IPS-18c (cell line): ENCODE results near the gene GTF2A1.

Source experiments
- H3K4me3 ChIP-seq: 2 replicates; pipeline ENCODE4 v1.7.0; 2013; ENCODE audit warnings: low read depth, mild to moderate bottlenecking, low read length, moderate library complexity; ENCODE audit not compliant: insufficient read depth
- H3K9me3 ChIP-seq: one replicate; pipeline ENCODE4 v1.6.1; 2013; ENCODE audit warnings: mild to moderate bottlenecking, low read length, moderate library complexity; ENCODE audit not compliant: control insufficient read depth, insufficient read depth

GTF2A1 gene

GRCh38 chr14:81205639-81206038, 15.1 kb downstream of the GTF2A1 start:
- H3K9me3 ChIP-seq: peaks cover 2% of the 10 kb centered on the region

GRCh38 chr14:81200054-81200453, 20.7 kb downstream of the GTF2A1 start:
- H3K9me3 ChIP-seq: no peaks in the 10 kb centered on the region

More at GRCh38 chr14:81205639-81206038, 15.1 kb downstream of the GTF2A1 start:
- H3K4me3 ChIP-seq: no peak overlapping the region

GRCh38 chr14:81199084-81199483, 21.7 kb downstream of the GTF2A1 start:
- H3K4me3 ChIP-seq: no peak overlapping the region
- H3K9me3 ChIP-seq: no peaks in the 10 kb centered on the region

More at GRCh38 chr14:81200054-81200453, 20.7 kb downstream of the GTF2A1 start:
- H3K4me3 ChIP-seq: no peak overlapping the region

GRCh38 chr14:81198651-81199050, 22.1 kb downstream of the GTF2A1 start:
- no peak overlapping the region for H3K4me3 ChIP-seq
- no peaks in the 10 kb centered on the region for H3K9me3 ChIP-seq

- no peaks in the 10 kb centered on the region for H3K9me3 ChIP-seq
- no peak overlapping the region for H3K4me3 ChIP-seq
Measured at GRCh38 chr14:81193924-81194633, 26.7 kb downstream of the GTF2A1 start.

- Histone ChIP-seq H3K4me3 (no peak overlapping the region), H3K9me3 (no peaks in the 10 kb centered on the region)
Measured at GRCh38 chr14:81192594-81192993, 28.2 kb downstream of the GTF2A1 start.

- Histone ChIP-seq H3K9me3 (no peaks in the 10 kb centered on the region), H3K4me3 (no peak overlapping the region)
Measured at GRCh38 chr14:81187832-81188522, 32.8 kb downstream of the GTF2A1 start.

- H3K9me3 ChIP-seq: no peaks in the 10 kb centered on the region
- no peak overlapping the region for H3K4me3 ChIP-seq
Measured at GRCh38 chr14:81179631-81180030, 41.1 kb downstream of the GTF2A1 start.

- Histone ChIP-seq H3K9me3 (no peaks in the 10 kb centered on the region), H3K4me3 (no peak overlapping the region)
Measured at GRCh38 chr14:81178063-81178462, 42.7 kb downstream of the GTF2A1 start.

- H3K4me3 ChIP-seq: no peak overlapping the region
Measured at GRCh38 chr14:81177225-81177624, 43.5 kb downstream of the GTF2A1 start.

GRCh38 chr14:81176241-81176640, 44.5 kb downstream of the GTF2A1 start:
- Histone ChIP-seq H3K9me3 (no peaks in the 10 kb centered on the region), H3K4me3 (no peak overlapping the region)

More at GRCh38 chr14:81177225-81177624, 43.5 kb downstream of the GTF2A1 start:
- no peaks in the 10 kb centered on the region for H3K9me3 ChIP-seq

GRCh38 chr14:81172881-81173280, 47.9 kb downstream of the GTF2A1 start:
- Histone ChIP-seq H3K4me3 (no peak overlapping the region), H3K9me3 (no peaks in the 10 kb centered on the region)

GRCh38 chr14:81172353-81172752, 48.4 kb downstream of the GTF2A1 start:
- Histone ChIP-seq H3K9me3 (no peaks in the 10 kb centered on the region), H3K4me3 (no peak overlapping the region; the same call in 1 of the 2 replicates)

GRCh38 chr14:81170829-81171195, 49.9 kb downstream of the GTF2A1 start:
- no peak overlapping the region for H3K4me3 ChIP-seq
- no peaks in the 10 kb centered on the region for H3K9me3 ChIP-seq

GRCh38 chr14:81170104-81170828, 50.5 kb downstream of the GTF2A1 start:
- H3K9me3 ChIP-seq: no peaks in the 10 kb centered on the region
- H3K4me3 ChIP-seq: peak overlapping the region; percentile 37

- peak overlapping the region; percentile 37 for H3K4me3 ChIP-seq
- no peaks in the 10 kb centered on the region for H3K9me3 ChIP-seq
Measured at GRCh38 chr14:81169711-81170103, 51.1 kb downstream of the GTF2A1 start.

GRCh38 chr14:81169267-81169666, 51.5 kb downstream of the GTF2A1 start:
- Histone ChIP-seq H3K9me3 (no peaks in the 10 kb centered on the region), H3K4me3 (peak overlapping the region; percentile 37; the same call in 1 of the 2 replicates)

- no peak overlapping the region for H3K4me3 ChIP-seq
- no peaks in the 10 kb centered on the region for H3K9me3 ChIP-seq
Measured at GRCh38 chr14:81166121-81166520, 54.6 kb downstream of the GTF2A1 start.
